ENCODE data around the gene DCDC2C.

DNA sequence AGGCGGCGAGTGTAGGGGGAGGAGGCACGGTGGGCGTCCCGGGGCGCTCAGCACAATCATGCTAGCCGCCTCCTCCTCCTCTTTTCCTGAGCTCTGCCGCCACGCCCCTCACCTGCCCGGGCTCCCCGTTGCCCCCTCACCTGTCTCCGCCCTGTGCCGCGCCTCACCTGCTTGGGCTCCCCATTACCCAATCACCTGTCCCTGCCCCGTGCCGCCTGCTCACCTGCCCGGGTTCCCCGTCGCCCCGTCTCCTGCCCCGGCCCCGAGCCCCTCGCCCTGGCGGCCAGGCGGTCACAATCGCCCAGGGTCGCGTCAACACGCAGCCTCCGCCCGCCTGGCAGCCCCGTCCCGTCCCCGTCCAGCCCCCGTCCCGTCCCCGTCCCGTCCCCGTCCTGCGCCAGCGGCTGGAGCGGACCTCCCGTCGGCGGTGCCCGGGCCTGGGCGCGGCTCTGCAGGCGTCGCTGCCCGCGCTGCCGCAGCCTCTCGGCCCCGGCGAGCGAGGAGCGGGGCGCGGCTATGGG is at the start of gene DCDC2C:
- TF ChIP-seq, protein P1, sequence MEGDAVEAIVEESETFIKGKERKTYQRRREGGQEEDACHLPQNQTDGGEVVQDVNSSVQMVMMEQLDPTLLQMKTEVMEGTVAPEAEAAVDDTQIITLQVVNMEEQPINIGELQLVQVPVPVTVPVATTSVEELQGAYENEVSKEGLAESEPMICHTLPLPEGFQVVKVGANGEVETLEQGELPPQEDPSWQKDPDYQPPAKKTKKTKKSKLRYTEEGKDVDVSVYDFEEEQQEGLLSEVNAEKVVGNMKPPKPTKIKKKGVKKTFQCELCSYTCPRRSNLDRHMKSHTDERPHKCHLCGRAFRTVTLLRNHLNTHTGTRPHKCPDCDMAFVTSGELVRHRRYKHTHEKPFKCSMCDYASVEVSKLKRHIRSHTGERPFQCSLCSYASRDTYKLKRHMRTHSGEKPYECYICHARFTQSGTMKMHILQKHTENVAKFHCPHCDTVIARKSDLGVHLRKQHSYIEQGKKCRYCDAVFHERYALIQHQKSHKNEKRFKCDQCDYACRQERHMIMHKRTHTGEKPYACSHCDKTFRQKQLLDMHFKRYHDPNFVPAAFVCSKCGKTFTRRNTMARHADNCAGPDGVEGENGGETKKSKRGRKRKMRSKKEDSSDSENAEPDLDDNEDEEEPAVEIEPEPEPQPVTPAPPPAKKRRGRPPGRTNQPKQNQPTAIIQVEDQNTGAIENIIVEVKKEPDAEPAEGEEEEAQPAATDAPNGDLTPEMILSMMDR (IDR thresholded peaks at IDR 0.05; ENCODE audit: poor library complexity, severe bottlenecking), result no peak
- TF ChIP-seq POLR2AphosphoS5 (IDR thresholded peaks at IDR 0.05) (no peak), TAF1 (IDR thresholded peaks at IDR 0.05; ENCODE audit: low read depth) (no peak), EZH2 (IDR thresholded peaks at IDR 0.05; ENCODE audit: borderline replicate concordance, insufficient read depth, low read length, poor library complexity, severe bottlenecking) (no peak), MXI1 (conservative IDR thresholded peaks at IDR 0.05; ENCODE audit: poor library complexity, severe bottlenecking) (no peak)
- TF ChIP-seq, protein P2, sequence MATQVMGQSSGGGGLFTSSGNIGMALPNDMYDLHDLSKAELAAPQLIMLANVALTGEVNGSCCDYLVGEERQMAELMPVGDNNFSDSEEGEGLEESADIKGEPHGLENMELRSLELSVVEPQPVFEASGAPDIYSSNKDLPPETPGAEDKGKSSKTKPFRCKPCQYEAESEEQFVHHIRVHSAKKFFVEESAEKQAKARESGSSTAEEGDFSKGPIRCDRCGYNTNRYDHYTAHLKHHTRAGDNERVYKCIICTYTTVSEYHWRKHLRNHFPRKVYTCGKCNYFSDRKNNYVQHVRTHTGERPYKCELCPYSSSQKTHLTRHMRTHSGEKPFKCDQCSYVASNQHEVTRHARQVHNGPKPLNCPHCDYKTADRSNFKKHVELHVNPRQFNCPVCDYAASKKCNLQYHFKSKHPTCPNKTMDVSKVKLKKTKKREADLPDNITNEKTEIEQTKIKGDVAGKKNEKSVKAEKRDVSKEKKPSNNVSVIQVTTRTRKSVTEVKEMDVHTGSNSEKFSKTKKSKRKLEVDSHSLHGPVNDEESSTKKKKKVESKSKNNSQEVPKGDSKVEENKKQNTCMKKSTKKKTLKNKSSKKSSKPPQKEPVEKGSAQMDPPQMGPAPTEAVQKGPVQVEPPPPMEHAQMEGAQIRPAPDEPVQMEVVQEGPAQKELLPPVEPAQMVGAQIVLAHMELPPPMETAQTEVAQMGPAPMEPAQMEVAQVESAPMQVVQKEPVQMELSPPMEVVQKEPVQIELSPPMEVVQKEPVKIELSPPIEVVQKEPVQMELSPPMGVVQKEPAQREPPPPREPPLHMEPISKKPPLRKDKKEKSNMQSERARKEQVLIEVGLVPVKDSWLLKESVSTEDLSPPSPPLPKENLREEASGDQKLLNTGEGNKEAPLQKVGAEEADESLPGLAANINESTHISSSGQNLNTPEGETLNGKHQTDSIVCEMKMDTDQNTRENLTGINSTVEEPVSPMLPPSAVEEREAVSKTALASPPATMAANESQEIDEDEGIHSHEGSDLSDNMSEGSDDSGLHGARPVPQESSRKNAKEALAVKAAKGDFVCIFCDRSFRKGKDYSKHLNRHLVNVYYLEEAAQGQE (IDR thresholded peaks at IDR 0.05; ENCODE audit: borderline replicate concordance), result no peak
